NCI-H1048 (cell line): ENCODE measurements around the gene CEP126.
"Not testable (repeated sequence)": the region's sequence is repeated elsewhere in the genome, so short reads cannot be mapped to it uniquely, and the experiment has no call there.

Source experiments
- DNase-seq: peaks from one replicate; lab custom pipeline; 2025; lab: John Stamatoyannopoulos, UW

CEP126 gene

GRCh38 chr11:101929294-101929915 lies 14.6 kb downstream of the CEP126 start:
- DNase-seq = no peak

GRCh38 chr11:101931692-101932091 lies 16.9 kb downstream of the CEP126 start:
- DNase-seq = no peak

- no peak for DNase-seq
Observed at GRCh38 chr11:101940901-101941520, 26.2 kb downstream of the CEP126 start.

GRCh38 chr11:101944923-101945322 lies 30.1 kb downstream of the CEP126 start:
- DNase-seq = no peak

- no peak for DNase-seq
Observed at GRCh38 chr11:101945448-101945847, 30.6 kb downstream of the CEP126 start.

- no peak for DNase-seq
Observed at GRCh38 chr11:101949680-101950220, 34.9 kb downstream of the CEP126 start.

- no peak for DNase-seq
Observed at GRCh38 chr11:101955278-101955677, 40.5 kb downstream of the CEP126 start.

GRCh38 chr11:101955701-101956100 lies 40.9 kb downstream of the CEP126 start:
- no peak for DNase-seq

GRCh38 chr11:101960231-101960630 lies 45.4 kb downstream of the CEP126 start:
- no peak for DNase-seq

- DNase-seq = not testable (repeated sequence)
Observed at GRCh38 chr11:101964200-101964599, 49.4 kb downstream of the CEP126 start.

GRCh38 chr11:101974255-101974654 lies 59.4 kb downstream of the CEP126 start:
- no peak for DNase-seq

GRCh38 chr11:101974771-101975170 lies 60.0 kb downstream of the CEP126 start:
- no peak for DNase-seq

- DNase-seq = no peak
Observed at GRCh38 chr11:101975734-101976133, 60.9 kb downstream of the CEP126 start.

GRCh38 chr11:101987370-101987769 lies 72.6 kb downstream of the CEP126 start:
- DNase-seq = no peak

- DNase-seq = no peak
Observed at GRCh38 chr11:101993172-101993571, 78.4 kb downstream of the CEP126 start.

GRCh38 chr11:101994052-101994469 lies 79.3 kb downstream of the CEP126 start:
- DNase-seq = not testable (repeated sequence)

GRCh38 chr11:101996111-101996510 lies 81.3 kb downstream of the CEP126 start:
- no peak for DNase-seq

- no peak for DNase-seq
Observed at GRCh38 chr11:102001657-102002338, 87.0 kb downstream of the CEP126 start.

GRCh38 chr11:102004220-102004619 lies 89.4 kb downstream of the CEP126 start:
- DNase-seq = no peak

- no peak for DNase-seq
Observed at GRCh38 chr11:102005306-102005705, 90.5 kb downstream of the CEP126 start.

GRCh38 chr11:102006835-102007566 lies 92.2 kb downstream of the CEP126 start:
- no peak for DNase-seq
